ENCODE results near the gene GJC3.
"Not testable (repeated sequence)": the region's sequence is repeated elsewhere in the genome, so short reads cannot be mapped to it uniquely, and the experiment has no call there.

GJC3 gene

DNA sequence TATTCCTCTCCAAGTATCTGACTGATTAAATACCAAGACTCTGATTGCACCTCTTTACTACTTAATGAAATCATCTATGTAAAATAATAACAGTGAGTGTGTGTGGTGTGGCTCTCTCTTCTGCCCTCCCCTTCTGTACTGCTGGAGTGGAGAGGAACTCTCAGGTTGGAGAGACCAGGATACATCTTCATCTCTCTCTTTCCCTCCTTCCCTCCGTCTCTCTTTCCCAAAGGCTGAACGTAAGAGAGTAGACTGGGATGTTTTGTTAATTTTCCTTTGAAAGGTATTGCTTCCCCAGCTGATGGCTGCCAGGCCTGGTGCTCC, 272 bp upstream of the GJC3 start:
- DNase-seq (ENCODE audit: low read depth), result no peak

DNA sequence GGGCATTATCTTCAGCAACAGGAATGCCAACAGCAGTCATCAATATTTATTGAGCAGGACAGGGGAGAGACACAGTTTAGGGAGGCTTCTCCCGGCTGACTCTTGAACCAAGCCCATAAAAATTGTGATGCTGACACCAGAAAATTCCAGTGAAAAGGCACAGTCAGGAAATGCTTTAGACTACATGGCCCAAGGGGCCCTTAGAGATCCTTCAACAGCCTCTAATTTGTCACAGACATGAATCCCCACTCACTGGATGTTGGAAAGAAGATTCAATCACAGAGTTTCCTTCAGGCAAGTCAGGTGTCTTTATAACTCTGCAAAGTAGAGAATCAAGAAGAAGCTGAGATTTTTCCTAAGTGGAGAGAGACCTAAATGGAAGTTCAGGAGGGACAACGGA, 1.2 kb downstream of the GJC3 start:
- DNase-seq (ENCODE audit: low read depth), result no peak

DNA sequence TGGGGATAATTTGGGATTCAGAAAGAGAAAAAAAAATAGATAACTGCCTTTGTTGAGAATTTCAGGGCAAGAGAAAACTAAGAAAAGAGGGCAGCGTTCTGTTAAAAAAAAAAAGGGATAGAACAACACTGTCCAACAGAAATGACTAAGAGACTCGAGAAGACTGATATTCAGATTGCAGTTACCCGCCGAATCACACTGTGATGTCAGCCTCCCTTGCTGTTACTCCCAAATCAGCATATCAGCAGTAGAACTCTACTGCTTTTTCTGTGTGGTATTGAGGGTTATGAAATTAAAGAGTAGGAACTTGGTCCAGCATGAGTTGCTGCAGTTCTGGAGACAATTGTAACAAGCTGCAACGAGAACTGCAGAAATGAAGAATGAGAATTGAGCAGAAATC, 1.9 kb downstream of the GJC3 start:
- DNase-seq (ENCODE audit: low read depth), result no peak

DNA sequence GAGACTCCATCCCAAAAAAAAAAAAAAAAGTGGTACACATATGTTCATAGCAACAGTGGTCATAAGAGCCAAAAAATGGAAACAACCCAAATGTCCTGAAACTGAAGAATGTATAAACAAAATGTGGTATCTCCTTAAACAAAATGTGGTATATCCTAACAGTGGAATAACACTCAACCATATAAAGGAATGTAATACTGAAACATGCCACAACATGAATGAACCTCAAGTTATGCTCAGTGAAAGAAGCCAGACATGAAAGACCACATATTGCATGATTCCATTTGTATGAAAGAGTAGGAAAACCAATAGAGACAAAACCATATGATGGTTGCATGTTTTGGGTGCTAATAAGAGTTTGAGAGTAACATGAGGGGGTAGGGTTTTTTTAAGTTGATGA, 3.1 kb downstream of the GJC3 start:
- DNase-seq (ENCODE audit: low read depth), result no peak

DNA sequence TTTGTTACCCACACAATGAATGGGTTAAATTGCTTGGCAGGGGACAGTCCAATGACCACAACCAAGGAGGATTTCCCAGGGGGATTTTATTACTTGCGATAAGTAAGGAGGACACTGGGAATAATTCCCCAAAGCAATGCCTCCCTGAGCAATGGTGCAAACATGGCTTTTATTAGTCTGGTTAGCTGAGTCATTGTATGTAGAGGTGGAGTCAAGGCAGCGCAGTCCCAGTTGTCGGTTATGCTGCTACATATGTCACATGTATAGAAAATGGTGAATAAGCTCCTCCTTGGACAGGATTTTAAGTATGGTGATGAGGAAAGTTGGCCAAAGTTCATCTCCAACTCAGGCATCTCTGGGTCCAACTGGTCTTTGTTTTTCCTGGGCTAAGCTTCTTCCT, 6.2 kb downstream of the GJC3 start:
- no peak for DNase-seq (ENCODE audit: low read depth)

DNA sequence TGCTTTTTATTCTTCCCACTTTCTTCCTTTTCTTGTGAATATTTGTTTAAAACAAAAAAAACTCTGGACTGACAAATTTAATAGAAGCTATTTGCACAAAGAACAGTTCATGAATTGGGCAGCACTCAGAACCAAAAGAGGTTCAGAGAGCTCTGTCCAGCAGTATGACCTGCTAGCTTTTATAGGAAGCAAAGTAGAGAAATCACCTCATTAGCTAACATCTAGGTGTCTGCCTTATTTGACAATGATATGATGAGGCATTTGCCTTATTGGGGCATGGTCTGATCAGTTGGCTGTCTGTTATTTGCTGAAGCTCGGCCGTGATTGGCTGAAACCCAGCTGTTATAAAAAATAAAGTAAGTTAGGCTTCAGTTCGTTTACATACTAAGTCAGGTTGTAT, 9.3 kb downstream of the GJC3 start:
- no peak for DNase-seq (ENCODE audit: low read depth)

DNA sequence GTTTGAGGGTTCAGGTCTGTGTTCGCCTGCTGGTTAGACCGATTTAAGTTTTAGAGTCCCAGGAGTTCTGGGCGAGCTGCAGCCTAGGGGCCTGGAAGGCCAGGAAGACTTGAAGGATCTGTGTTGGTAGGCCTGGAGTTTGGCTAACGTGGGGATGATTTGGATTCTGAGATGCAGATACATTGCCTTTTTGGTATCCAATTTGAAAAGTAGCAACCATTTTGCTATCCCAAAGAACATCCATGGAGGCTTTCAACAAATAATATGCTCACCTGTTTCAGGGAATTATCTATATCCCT, 9.7 kb downstream of the GJC3 start:
- no peak for DNase-seq (ENCODE audit: low read depth)

DNA sequence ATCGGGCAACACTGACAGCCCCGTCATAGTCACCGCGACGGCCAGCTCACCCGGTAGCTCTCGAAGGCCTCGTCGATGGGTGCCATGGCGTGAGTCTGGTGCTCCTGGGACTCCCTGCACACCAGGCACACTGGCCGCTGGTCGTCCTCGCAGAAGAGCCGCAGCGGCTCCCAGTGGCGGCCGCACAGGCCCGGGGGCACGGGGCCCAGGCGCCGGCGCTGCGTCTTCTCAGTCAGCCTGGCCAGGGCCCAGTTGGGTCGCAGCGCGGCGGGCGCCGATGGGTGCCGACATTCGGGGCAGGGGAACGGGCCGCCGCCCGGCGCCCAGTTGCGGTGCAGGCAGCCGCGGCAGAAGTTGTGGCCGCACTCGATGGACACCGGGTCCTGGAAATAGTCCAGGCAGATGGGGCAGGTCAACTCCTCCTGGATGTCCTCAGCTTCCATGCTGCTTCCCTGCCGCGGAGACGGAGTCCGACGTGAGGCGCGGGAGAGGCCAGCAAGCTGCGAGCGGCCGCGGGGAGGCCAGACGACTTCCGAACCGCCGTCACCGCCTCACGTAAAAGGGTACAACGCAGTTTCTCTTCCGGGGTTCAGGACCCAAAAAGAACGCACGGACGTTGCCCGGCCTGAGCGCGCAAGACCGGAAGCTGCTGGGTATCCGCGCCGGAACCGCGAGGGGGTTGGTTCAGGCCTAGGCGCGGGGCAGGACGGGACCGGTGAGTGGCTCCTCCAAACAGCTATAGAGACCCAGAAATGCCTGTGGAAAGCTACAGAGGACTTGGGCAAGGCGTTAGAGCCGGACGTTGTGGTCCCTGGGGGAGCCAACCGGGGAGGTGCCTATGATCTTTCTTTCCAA, 10.2 kb downstream of the GJC3 start, which contains the start of gene TRIM4:
TSS of gene TRIM4 (minus strand) at position 572 of the 855 bp plus-strand sequence. CDS start at position 443, 129 bp downstream.
- peak; percentile 89 for DNase-seq (ENCODE audit: low read depth)

DNA sequence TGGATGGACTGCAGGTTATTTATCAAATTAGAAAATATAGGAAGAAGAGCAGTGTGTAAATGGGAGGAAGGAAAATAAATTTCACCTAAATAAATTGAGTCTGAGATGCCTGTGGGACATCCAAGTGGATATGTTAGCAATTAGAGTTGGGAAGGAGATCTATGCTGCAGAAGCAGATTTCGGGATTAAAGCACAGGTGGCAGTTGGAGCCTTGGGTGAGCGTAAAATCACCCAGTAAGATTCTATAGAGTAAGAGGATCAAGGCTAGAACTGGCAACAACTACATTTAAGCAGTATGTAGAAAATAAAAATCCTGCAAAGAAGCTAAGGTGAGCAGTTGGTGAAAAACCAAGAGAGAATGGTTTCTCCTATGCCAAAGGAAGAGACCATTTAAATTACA, 18.4 kb downstream of the GJC3 start:
- DNase-seq (ENCODE audit: low read depth), result no peak

DNA sequence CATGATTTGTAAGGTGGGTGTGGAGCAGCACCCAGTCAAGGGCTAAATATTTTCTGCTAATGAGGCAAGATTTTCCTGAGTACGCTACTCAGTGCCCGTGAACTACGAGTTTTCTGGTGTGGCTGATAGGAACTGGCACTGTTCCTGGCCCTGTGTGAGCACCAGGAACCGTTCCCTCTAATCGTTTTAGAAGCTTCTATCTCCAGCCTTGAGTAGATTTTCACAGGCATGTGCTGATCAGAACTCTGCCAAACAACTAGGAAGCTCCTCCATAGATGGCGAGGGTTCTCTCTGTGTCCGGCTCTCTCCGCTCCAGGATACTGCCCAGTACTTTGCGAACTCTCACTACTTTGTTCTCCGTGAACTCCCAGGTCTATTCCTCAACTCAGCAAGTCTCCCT, 27.8 kb downstream of the GJC3 start:
- DNase-seq (ENCODE audit: low read depth), result no peak

DNA sequence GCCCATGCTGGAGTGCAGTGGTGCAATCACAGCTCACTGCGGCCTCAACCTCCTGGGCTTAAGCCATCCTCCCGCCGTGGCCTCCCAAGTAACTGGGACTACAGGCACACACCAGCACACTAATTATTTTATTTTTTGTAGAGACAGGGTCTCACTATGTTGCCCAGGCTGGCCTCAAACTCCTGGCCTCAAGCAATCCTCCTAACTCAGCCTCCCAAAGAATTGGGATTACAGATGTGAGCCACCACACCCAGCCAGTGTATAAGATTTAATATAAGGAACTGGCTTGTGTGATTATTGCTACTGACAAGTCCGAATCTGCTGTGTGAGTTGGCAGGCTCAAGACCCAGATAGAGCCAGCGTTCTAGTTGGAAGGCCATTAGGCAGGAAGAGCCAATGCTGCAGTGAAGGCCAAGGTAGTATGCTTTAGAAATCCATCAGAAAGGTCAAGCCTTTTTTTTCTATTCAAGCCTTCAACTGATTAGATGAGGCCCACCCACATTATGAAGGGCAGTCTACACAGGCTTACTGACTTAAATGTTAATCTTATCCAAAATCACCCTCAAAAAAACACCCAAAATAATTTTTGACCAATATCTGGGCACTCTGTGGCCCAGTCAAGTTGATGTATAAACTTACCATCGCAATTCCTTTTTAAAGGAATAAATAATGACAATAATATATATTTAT, 29.4 kb downstream of the GJC3 start:
- DNase-seq (ENCODE audit: low read depth), result no peak

DNA sequence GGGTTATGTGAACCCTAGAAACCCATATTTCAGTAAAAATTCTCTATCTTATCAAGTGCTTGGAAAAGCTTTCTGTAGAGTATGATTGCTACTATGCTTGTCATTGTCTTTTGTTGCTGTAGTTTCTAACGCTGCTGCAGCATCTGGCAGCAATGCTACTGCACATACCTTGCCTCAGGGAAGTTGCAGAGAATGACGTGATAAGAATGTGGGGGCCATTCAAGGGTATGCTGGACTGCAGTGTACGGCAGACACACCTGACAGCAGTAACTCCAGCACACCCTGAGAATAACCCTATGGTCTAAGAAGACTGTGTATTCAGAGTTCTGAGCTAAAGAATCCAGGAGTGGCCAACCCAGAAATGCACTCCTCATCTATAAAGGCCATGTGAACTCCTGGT, 30.6 kb downstream of the GJC3 start:
- no peak for DNase-seq (ENCODE audit: low read depth)

DNA sequence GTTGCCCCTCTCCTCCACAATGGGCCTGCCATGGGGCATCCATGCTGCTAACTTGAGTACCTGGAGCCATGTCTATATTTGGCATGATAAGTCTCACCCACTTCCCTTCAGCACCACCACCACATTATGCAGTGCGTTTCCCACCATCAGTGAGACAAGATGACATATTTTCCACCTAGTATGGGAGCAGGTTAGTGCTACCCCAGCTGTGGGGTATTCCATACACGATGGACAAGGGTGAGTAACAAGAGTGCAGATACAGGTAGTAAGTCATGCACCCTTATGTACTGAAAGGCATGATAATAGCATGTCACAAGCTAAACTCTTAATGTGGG, 31.4 kb downstream of the GJC3 start:
- no peak for DNase-seq (ENCODE audit: low read depth)

DNA sequence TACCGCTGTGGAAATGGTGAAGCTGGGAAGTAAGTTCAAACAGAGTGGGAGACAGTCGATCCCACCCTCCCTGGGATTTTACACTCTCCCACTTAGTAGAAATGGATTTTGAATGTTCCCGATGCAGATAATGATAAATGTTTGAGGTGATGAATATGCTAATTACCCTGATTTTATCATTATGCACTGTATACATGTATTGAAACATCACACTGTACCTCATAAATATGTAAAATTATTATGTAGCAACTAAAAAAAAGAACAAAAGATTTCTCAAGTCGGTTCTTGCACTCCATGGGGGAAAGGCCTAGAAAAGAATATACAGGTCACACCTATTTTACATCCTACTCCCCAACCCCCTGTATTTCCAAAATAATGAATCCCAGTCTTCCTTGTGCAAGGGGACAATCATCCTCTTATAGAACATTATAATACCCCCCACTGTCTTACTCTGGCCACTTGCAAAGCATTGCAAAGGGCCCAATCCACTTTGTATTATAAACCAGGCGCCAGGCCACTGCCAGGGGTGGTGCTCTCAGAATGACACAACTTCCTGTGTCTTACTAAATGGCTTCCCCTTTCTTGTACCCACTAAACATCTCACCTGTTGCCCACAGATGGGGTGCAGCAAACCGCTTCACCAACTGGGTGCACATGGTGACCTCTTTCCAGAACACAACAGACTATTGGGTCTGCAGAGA, 31.9 kb downstream of the GJC3 start:
- no peak for DNase-seq (ENCODE audit: low read depth)

DNA sequence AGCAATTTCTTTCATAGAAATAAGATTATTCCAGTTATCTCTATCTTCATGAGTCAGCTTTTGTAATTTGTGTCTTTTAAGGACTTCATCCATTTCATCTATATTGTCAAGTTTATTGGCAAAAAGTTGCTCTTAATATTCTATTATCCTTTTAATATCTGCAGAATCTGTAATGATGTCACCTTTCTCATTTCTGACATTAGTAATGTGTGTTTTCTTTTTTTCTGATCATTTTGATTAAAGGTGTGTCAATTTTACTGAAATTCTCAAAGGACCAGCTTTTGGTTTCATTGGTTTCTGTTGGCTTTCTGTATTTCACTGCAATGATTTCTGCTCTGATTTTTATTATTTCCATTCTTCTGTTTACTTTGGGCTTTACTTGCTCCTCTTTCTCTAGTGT, 34.7 kb downstream of the GJC3 start:
- no peak for DNase-seq (ENCODE audit: low read depth)

DNA sequence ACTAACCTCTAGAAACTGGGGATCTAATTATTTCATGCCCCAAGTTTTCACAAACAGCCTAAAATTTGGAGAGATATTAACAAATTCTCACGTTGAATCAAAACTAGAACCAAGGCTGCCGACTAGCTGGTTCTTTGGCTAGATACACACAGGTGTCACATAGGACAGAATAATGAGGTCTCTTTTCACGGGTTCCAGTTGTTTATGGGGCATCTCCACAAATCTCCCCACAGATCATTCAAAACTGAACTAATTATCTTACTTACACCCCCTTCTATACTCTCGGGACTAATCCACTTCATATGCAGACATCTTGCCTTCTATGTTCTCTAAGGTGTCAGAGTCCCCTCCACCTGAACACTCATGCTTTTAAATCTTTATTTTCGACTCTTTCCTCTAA, 36.1 kb downstream of the GJC3 start:
- DNase-seq (ENCODE audit: low read depth), result no peak

DNA sequence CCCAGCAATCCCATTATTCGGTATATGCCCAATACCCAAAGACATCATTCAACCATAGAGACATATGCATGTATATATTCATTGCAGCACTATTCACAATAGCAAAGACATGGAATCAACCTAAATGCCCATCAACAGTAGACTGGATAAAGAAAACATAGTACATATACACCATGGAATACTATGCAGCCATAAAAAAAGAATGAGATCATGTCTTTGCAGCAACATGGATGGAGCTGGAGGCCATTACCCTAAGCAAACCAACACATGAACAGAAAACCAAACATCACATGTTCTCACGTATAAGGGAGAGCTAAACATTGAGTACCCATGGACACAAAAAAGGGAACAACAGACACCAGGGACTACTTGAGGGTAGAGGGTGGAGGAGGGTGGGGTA, 39.1 kb downstream of the GJC3 start:
- not testable (repeated sequence) for DNase-seq (ENCODE audit: low read depth)

DNA sequence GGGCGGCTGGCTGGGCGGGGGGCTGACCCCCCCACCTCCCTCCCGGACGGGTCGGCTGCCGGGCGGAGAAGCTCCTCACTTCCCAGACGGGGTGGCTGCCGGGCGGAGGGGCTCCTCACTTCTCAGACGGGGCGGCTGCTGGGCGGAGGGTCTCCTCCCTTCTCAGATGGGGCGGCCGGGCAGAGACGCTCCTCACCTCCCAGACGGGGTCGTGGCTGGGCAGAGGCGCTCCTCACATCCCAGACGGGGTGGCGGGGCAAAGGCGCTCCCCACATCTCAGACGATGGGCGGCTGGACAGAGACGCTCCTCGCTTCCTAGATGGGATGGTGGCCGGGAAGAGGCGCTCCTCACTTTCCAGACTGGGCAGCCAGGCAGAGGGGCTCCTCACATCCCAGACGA, 41.1 kb downstream of the GJC3 start:
- not testable (repeated sequence) for DNase-seq (ENCODE audit: low read depth)

DNA sequence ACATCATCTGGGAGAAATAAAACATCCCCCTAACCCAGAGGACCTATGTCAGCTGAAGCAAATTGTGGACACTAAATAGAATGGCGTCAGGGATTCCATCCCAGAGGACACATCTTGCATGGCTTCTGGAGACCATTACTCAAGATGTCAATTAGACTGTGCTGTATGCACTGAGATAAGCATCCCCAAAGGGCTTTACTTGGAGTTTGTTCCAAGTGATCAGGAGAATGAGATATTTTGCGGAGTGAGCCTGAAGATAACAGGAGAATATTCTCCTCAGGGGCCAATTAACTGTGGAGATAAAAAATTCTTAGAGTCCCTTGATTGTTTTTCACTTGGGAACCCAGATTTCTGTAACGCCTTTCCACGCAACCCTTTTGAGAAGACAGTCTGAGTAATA, 48.0 kb downstream of the GJC3 start:
- no peak for DNase-seq (ENCODE audit: low read depth)

DNA sequence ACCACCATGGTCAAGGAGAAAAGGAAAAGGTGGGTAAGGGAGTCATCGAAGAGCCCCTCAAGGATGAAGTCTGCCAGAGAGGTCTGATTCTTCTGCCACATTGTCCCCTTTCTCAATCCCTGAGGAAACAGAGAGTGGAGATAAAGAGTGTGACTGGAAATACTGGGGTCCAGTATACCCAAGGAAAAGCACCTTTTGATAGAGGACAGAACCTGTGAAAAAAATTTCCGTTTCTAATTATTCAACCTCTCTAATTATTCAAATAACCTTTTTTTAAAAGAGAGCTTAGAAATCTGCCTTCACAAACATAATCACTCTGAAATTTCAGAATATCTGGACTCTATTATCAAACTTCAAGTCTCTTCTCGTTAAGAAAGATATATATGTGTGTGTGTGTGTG, 52.5 kb downstream of the GJC3 start, which contains the start of gene OR2AE1:
TSS of gene OR2AE1 (minus strand) at position 101 of the 400 bp plus-strand sequence. CDS start at position 101, 0 bp downstream.
- no peak for DNase-seq (ENCODE audit: low read depth)

DNA sequence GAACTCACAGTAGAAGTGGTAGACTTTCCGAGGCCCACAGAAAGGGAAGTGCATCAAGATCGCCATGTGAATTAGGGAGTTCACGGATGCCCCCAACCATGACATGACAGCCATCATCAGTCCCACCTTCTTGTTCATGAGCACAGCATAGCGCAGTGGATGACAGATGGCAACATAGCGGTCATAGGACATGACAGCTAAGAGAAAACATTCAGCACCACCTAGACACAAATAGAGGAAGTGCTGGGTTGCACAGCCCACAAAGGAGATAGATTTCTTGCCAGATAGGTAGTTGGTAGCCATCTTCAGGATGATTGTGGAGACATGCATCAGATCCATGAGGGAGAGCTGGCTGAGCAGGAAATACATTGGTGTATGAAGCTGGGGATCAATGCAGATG, 52.9 kb downstream of the GJC3 start:
- DNase-seq (ENCODE audit: low read depth), result no peak
